Heart left ventricle (tissue), 16 donors: Measurements from ENCODE around the gene NLRC5. TPM values are rescaled to one million over a fixed set of nuclear protein-coding genes. Genes with fewer than 3 reads are reported as not detected.

Experiments used
- ATAC-seq, 4 donors: fragments of 200-7000 bp; cut with Tn5 transposase; one replicate each; pipeline ENCODE4 v1.9.1; 2020 to 2022; ENCODE audit warnings: moderate library complexity in 4 of 4, mild to moderate bottlenecking in 3 of 4, moderate number of reproducible peaks in 1 of 4
- DNase-seq, 5 donors: peaks; one replicate each; pipeline ENCODE4 v3.0.0-alpha.2; 2020
- H3K27ac ChIP-seq, 12 donors: fragments of 200-600 bp; sonication (generic) in 4 of 12; one replicate each; pipeline versions ENCODE4 v1.5.0 to v1.8.0; 2016 to 2022; ENCODE audit warnings: mild to moderate bottlenecking in 2 of 12
- H3K27me3 ChIP-seq, 9 donors: fragments of 200-600 bp; sonication (generic) in 2 of 9; one replicate each; pipeline versions ENCODE4 v1.5.1 to v1.8.0; 2016 to 2022; ENCODE audit warnings: mild to moderate bottlenecking in 3 of 9
- H3K36me3 ChIP-seq, 9 donors: fragments of 200-600 bp; sonication (generic) in 2 of 9; one replicate each; pipeline versions ENCODE4 v1.5.0 to v1.8.0; 2018 to 2022; ENCODE audit warnings: mild to moderate bottlenecking in 2 of 9
- H3K4me1 ChIP-seq, 12 donors: fragments of 200-600 bp; sonication (generic) in 4 of 12; one replicate each; pipeline versions ENCODE4 v1.5.0 to v1.8.0; 2016 to 2022; ENCODE audit warnings: mild to moderate bottlenecking in 3 of 12
- H3K4me3 ChIP-seq, 12 donors: fragments of 200-600 bp; sonication (generic) in 4 of 12; one replicate each; pipeline versions ENCODE4 v1.5.0 to v1.8.0; 2017 to 2022; ENCODE audit warnings: mild to moderate bottlenecking in 9 of 12, moderate library complexity in 4 of 12
- H3K9me3 ChIP-seq, 12 donors: fragments of 200-600 bp; sonication (generic) in 4 of 12; one replicate each; pipeline versions ENCODE4 v1.5.0 to v1.8.0; 2016 to 2022; ENCODE audit warnings: mild to moderate bottlenecking in 1 of 12
- POLR2A ChIP-seq, 2 donors: fragments of 450-650 bp; IDR thresholded peaks; one replicate each; pipeline ENCODE4 v1.6.1; 2017; ENCODE audit warnings: antibody characterized with exemption in 2 of 2, mild to moderate bottlenecking in 2 of 2, moderate library complexity in 2 of 2
- WGBS, 4 donors: extraction: QIAGEN DNeasy Blood & Tissue Kit in 2 of 4; methylation state at CpG; one replicate each; pipeline versions ENCODE4 v1.1.5 to v1.1.7; 2013 to 2018; 5-methylcytosine and 5-hydroxymethylcytosine counted together
- intact Hi-C, 10 donors: fragments of 100-400 bp; cut with DNase I; formaldehyde crosslinking; loops; one replicate each; pipeline versions ENCODE4 v1.11.1 to v1.14.2; 2022
- polyA plus RNA-seq, 2 donors: library from polyadenylated mRNA; stranded (reverse); fragments of 200-250 nt; gene quantifications; one replicate each; pipeline ENCODE4 v1.2.3, GENCODE V29; 2013
- total RNA-seq, 9 donors: library from RNA; depleted of rRNA in 2 of 9; stranded (reverse); fragments of >200 nt in 2 of 9; fragmentation: NEBNext Ultra II Directional in 3 of 9; extraction: Animal tissue kit (Norgen Biotek cat#: 25700) in 3 of 9; gene quantifications; one replicate each; pipeline versions ENCODE4 v1.1.0 to v1.2.4, GENCODE V29; 2016 to 2023
- TF ChIP-seq, protein P1 (sequence below), 12 donors: fragments of 200-600 bp; sonication (generic) in 4 of 12; IDR thresholded peaks; one replicate each; pipeline versions ENCODE4 v1.5.0 to v1.8.0; 2018 to 2022; ENCODE audit warnings: antibody characterized with exemption in 12 of 12, mild to moderate bottlenecking in 5 of 12
- donor health status: ischemic (EF 13 %, LVEDD 7.1; RV severe dilation, severe dysfunction).
- donor health status: healthy with polysubstance abuse.
- donor health status: DM: no; HTN: yes; CAD: no.
- donor health status: DM: no; HTN: no; CAD: no.
- donor health status: ischemic (EF 25% LVEDD 6.9; RV normal size, moderate dysfunction).
- donor health status: ischemic (EF 25% LVEDD 5.7; RV mildly dilated, moderate dysfunction).
- donor health status: healthy.
- donor health status: DM: yes; HTN: yes; CAD: no.
- donor health status: ischemic (EF 35%, LVEDD 5.7; RV mildly dilated, moderate dysfunction).
- donor health status: nonischemic (EF 11% LVEDD 7.7; RV severe dilation, severe dysfunction).
- donor health status: DM: yes; HTN: yes; CAD: no.
- donor health status: PGD.
- donor health status: ischemic (EF 29% LVEDD 5.4; RV normal size, mild dysfunction).
- donor health status: nonischemic (EF 23%, LVEDD 6.1; RV moderate dilation, normal function).

The NLRC5 gene
- total and polyA plus RNA-seq, 11 donors: 5.8 to 98.6 (median 9.9) TPM

GRCh38 chr16:57115514-57116182 is 126.3 kb downstream of the NLRC5 start:
- Histone ChIP-seq H3K9me3 (no peaks in the 10 kb centered on the region), H3K4me3 (no peak overlapping the region), H3K27me3 (no peaks in the 10 kb centered on the region), H3K27ac (peak overlapping the region in 5 of 12 donors; percentile 13 to 58 (median 48)), H3K4me1 (peaks cover 0 to 34% (median 16%) of the 10 kb centered on the region in 12 donors), H3K36me3 (peaks cover 0 to 59% (median 28%) of the 10 kb centered on the region in 9 donors)
- TF ChIP-seq, protein P1, sequence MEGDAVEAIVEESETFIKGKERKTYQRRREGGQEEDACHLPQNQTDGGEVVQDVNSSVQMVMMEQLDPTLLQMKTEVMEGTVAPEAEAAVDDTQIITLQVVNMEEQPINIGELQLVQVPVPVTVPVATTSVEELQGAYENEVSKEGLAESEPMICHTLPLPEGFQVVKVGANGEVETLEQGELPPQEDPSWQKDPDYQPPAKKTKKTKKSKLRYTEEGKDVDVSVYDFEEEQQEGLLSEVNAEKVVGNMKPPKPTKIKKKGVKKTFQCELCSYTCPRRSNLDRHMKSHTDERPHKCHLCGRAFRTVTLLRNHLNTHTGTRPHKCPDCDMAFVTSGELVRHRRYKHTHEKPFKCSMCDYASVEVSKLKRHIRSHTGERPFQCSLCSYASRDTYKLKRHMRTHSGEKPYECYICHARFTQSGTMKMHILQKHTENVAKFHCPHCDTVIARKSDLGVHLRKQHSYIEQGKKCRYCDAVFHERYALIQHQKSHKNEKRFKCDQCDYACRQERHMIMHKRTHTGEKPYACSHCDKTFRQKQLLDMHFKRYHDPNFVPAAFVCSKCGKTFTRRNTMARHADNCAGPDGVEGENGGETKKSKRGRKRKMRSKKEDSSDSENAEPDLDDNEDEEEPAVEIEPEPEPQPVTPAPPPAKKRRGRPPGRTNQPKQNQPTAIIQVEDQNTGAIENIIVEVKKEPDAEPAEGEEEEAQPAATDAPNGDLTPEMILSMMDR (IDR thresholded peaks at IDR 0.05): no peak
- TF ChIP-seq POLR2A (IDR thresholded peaks at IDR 0.05): no peak
- ATAC-seq: peak; percentile 50 to 89 (median 86)
- intact Hi-C loops: no loop called here
- DNase-seq: peak; percentile 69 to 86 (median 81)
- WGBS, 4 donors: 26 to 73% (median 53%) methylated on average over 19 to 25 of the region's 25 CpGs

GRCh38 chr16:57118461-57119084 is 129.2 kb downstream of the NLRC5 start:
- H3K4me3 ChIP-seq: no peak overlapping the region
- H3K27me3 ChIP-seq: no peaks in the 10 kb centered on the region
- TF ChIP-seq, protein P1 (IDR thresholded peaks at IDR 0.05): no peak
- TF ChIP-seq POLR2A (IDR thresholded peaks at IDR 0.05): no peak
- peaks cover 0 to 21% (median 7%) of the 10 kb centered on the region in 12 donors for H3K4me1 ChIP-seq
- no peaks in the 10 kb centered on the region for H3K9me3 ChIP-seq
- no peak for DNase-seq
- ATAC-seq: no peak
- H3K36me3 ChIP-seq: peaks cover 0 to 72% (median 43%) of the 10 kb centered on the region in 9 donors
- WGBS, 4 donors: 91 to 98% (median 98%) methylated on average over 2 of the region's 2 CpGs
- no peak overlapping the region for H3K27ac ChIP-seq
- intact Hi-C loops: no loop called here

DNA sequence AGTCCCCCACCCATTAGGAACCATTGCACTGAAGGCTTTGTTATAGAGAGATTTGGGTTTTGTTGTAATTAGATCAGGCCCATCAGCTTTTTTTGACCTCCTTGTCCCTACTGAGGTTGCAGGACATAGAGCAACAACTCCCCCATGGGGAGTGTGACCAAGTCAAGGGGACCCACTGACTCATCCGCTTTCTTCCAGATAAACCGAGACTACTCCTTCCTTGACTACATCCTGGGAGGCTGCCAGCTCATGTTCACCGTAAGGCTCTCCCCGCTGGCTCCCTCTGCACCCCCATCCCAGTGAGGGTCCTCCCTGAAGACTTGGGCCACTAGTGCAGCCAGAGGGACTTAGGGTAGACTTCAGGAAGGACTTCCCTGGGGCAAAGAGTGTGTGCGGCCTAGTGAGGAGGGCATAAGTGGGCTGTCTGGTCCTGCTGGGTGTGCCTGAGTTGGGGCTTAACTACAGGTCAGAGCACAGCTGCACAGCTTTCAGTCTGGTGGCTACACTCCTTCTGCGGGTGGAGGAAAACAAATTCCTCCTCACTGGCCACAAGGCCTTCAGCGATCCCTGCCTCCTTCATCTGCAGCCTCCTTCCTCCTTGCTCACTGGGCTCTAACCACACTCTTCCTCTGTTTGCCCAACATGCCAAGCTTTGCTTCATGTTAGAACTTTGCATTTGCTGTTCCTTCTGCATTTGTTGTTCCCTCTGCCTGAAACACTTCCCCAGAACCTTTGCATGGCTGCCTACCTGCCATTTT is 134.0 kb downstream of the NLRC5 start:
- ATAC-seq (no peak), DNase-seq (no peak)
- 91 to 94% (median 92%) methylated on average over 7 of the region's 7 CpGs for WGBS, 4 donors
- Histone ChIP-seq H3K27ac (peak overlapping the region in 1 of 12 donors; percentile 20), H3K27me3 (no peaks in the 10 kb centered on the region), H3K4me1 (peaks cover 0 to 14% (median 0%) of the 10 kb centered on the region in 12 donors), H3K9me3 (no peaks in the 10 kb centered on the region), H3K36me3 (peaks cover 0 to 77% (median 40%) of the 10 kb centered on the region in 9 donors), H3K4me3 (no peak overlapping the region)
- TF ChIP-seq POLR2A (IDR thresholded peaks at IDR 0.05): no peak
- TF ChIP-seq, protein P1 (IDR thresholded peaks at IDR 0.05): no peak
- intact Hi-C loops: no loop called here
